NCI-H2196 (cell line): ENCODE results near the gene DES.

Experiments
- DNase-seq: peaks from one replicate; lab custom pipeline; 2025; ENCODE audit not compliant: unreplicated experiment; lab: John Stamatoyannopoulos, UW

DES gene

GRCh38 chr2:219419331-219420197 is 1.4 kb downstream of the DES start:
- DNase-seq: no peak

- DNase-seq: no peak
These were observed 2.5 kb downstream of the DES start for GRCh38 chr2:219420687-219421086.

- no peak for DNase-seq
These were observed 3.1 kb downstream of the DES start for GRCh38 chr2:219421323-219421722.

GRCh38 chr2:219422952-219423534 is 4.9 kb downstream of the DES start:
- no peak for DNase-seq

GRCh38 chr2:219423652-219424377 is 5.6 kb downstream of the DES start:
- DNase-seq: peak; percentile 9

- no peak for DNase-seq
These were observed 7.3 kb downstream of the DES start for GRCh38 chr2:219425238-219426067.

- no peak for DNase-seq
These were observed 7.9 kb downstream of the DES start for GRCh38 chr2:219426068-219426443.

GRCh38 chr2:219426534-219427136 is 8.5 kb downstream of the DES start:
- DNase-seq: no peak

GRCh38 chr2:219428469-219428868 is 10.3 kb downstream of the DES start:
- no peak for DNase-seq

- no peak for DNase-seq
These were observed 11.9 kb downstream of the DES start for GRCh38 chr2:219429958-219430606.

- DNase-seq: peak; percentile 26
These were observed 12.7 kb downstream of the DES start for GRCh38 chr2:219430633-219431615.

GRCh38 chr2:219433666-219434467 is 15.7 kb downstream of the DES start:
- DNase-seq: peak; percentile 7

- no peak for DNase-seq
These were observed 16.2 kb downstream of the DES start for GRCh38 chr2:219434468-219434717.

GRCh38 chr2:219434718-219435525 is 16.7 kb downstream of the DES start, which contains the start of gene SPEG:
Gene SPEG, plus strand, starts transcription at chr2:219434843. Its CDS starts 135 bp downstream, at chr2:219434978.
- no peak for DNase-seq

- DNase-seq: no peak
These were observed 17.5 kb downstream of the DES start for GRCh38 chr2:219435701-219436100.

- no peak for DNase-seq
These were observed 18.3 kb downstream of the DES start for GRCh38 chr2:219436491-219436890.

GRCh38 chr2:219437141-219437540 is 19.0 kb downstream of the DES start:
- no peak for DNase-seq
